ENCODE measurements around the gene PTPN20.
"Not testable (repeated sequence)": the region's sequence is repeated elsewhere in the genome, so short reads cannot be mapped to it uniquely, and the experiment has no call there.

PTPN20 gene

DNA sequence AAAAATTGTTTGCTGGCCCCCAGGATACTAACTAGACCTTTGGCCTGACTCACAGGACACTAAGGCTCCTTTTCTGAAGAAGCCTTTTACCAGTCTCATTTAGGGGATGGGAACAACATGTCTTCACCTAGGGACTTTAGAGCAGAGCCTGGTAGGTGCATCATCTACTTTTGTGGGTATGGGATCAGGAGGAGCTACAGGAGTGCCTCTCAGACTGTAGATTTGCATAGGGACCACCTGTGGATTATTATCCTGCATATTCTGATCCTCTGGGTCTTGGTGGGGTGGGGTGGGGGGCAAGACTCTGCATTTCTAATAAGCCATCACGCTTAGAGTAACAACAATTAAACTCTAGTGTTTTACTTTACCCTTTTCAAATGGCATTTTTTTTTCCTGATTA, 21.2 kb downstream of the PTPN20 start:
- in situ Hi-C loops (cut with MboI; ENCODE audit: low pct_unique_long_range_greater_than_20kb, low sequenced_read_pairs, unreplicated experiment); DNase-seq (ENCODE audit: low spot score): not testable (repeated sequence)

- in situ Hi-C loops (cut with MboI; ENCODE audit: low pct_unique_long_range_greater_than_20kb, low sequenced_read_pairs, unreplicated experiment); DNase-seq (ENCODE audit: low spot score): not testable (repeated sequence)
These were observed 29.9 kb downstream of the PTPN20 start for GRCh38 chr10:46941091-46941490.

GRCh38 chr10:46948687-46949518, 37.7 kb downstream of the PTPN20 start:
- DNase-seq (ENCODE audit: low spot score); in situ Hi-C loops (cut with MboI; ENCODE audit: low pct_unique_long_range_greater_than_20kb, low sequenced_read_pairs, unreplicated experiment): not testable (repeated sequence)

- DNase-seq (ENCODE audit: low spot score); in situ Hi-C loops (cut with MboI; ENCODE audit: low pct_unique_long_range_greater_than_20kb, low sequenced_read_pairs, unreplicated experiment): not testable (repeated sequence)
These were observed 41.3 kb downstream of the PTPN20 start for GRCh38 chr10:46952540-46952939.

DNA sequence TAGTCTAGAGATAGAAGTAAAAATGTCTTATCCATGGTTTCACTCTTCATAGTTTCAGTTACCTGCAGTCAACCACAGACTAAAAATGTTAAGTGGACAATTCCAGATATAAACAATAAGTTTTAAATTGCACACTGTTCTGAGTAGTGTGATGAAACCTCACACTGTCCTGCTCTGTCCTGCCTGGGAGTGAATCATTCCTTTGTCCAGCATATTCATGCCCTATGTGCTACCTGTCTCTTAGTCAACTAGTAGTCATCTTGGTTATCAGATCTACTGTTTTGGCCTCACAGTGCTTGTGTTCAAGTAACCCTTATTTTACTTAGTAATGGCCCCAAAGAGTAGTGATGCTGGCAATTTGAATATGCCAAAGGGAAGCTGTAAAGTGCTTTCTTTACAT, 49.5 kb downstream of the PTPN20 start:
- DNase-seq (ENCODE audit: low spot score); in situ Hi-C loops (cut with MboI; ENCODE audit: low pct_unique_long_range_greater_than_20kb, low sequenced_read_pairs, unreplicated experiment): not testable (repeated sequence)

DNA sequence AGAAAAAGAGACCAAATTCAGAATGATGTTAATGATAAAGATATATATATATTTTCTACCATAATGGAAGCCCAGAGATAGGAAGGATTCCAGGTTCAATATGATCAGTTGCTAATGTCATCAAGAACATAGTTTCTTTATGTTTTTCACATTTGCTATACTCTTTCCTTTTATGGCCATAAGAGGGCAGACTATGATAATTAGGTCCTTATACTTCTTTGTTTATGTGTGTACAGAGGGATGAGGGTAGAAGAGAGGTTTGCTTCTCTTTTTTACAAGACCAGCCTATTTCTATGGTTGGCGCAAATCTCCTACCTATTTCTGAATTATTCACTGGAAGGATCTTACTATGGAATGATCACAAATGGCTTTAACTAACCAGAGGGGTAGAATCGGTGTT, 52.1 kb downstream of the PTPN20 start:
- DNase-seq (ENCODE audit: low spot score); in situ Hi-C loops (cut with MboI; ENCODE audit: low pct_unique_long_range_greater_than_20kb, low sequenced_read_pairs, unreplicated experiment): not testable (repeated sequence)

GRCh38 chr10:46967013-46967412, 55.8 kb downstream of the PTPN20 start:
- in situ Hi-C loops (cut with MboI; ENCODE audit: low pct_unique_long_range_greater_than_20kb, low sequenced_read_pairs, unreplicated experiment); DNase-seq (ENCODE audit: low spot score): not testable (repeated sequence)

- DNase-seq (ENCODE audit: low spot score); in situ Hi-C loops (cut with MboI; ENCODE audit: low pct_unique_long_range_greater_than_20kb, low sequenced_read_pairs, unreplicated experiment): not testable (repeated sequence)
These were observed 69.0 kb downstream of the PTPN20 start for GRCh38 chr10:46980223-46980622.

DNA sequence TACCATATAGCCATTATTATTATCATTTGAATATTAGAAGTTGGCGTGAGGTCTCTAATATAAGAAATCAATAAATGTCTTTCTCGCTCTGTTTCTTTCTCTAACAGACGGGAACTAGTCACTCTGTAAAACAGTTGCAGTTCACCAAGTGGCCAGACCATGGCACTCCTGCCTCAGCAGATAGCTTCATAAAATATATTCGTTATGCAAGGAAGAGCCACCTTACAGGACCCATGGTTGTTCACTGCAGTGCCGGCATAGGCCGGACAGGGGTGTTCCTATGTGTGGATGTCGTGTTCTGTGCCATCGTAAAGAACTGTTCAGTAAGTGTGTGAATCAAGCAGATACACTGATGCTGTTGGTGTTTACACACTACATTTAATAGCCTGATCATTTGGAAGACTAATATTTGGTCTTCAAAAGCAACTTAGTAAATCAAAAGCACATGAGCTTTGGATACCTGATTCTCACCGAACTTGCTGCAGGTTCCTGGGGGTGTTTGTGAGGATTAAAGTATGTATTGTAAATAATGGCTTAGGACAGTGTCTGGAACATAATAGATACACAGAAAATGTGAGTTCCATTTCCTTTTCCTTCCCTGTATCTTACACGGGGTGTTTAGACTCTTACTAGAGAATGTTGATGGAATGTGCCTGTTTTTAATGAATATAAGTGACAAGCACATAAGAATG, 76.2 kb downstream of the PTPN20 start:
- in situ Hi-C loops (cut with MboI; ENCODE audit: low pct_unique_long_range_greater_than_20kb, low sequenced_read_pairs, unreplicated experiment); DNase-seq (ENCODE audit: low spot score): not testable (repeated sequence)

DNA sequence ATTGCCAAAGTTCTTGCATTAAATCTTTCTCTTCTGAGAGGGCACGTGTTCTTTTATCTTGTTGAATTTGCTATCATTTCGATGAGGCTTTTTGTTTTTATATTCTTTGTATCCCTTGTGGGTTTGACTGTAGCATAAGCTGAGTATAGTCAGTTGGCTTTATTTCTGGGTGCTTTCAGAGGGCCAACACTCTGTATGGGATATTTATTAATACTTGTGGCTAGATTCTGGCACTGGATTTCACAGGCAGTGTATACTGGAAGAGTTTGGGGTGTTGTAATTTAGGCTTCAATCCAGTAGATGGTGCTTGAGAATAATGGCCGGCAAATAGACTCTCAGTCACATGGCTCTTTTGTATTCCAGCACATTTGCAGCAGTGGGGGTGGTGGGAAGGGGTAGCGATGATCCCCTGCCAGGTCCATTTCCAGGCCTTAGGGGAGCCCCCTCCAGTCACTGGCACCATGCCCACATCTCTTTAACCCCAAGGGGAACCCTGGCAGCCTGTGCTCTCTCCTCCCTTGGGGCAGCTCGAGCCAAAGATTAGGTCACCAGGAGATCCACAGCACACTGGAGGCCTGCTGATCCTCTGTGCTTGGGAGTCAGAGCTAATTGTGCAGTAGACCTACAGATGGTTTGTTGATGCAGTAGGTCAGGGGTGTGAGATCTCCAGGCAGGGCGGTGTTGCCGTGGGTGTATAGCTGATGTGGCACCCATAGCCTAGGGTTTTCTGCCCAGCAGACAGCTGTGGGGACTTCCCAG, 81.8 kb downstream of the PTPN20 start:
- TF ChIP-seq, protein P1, sequence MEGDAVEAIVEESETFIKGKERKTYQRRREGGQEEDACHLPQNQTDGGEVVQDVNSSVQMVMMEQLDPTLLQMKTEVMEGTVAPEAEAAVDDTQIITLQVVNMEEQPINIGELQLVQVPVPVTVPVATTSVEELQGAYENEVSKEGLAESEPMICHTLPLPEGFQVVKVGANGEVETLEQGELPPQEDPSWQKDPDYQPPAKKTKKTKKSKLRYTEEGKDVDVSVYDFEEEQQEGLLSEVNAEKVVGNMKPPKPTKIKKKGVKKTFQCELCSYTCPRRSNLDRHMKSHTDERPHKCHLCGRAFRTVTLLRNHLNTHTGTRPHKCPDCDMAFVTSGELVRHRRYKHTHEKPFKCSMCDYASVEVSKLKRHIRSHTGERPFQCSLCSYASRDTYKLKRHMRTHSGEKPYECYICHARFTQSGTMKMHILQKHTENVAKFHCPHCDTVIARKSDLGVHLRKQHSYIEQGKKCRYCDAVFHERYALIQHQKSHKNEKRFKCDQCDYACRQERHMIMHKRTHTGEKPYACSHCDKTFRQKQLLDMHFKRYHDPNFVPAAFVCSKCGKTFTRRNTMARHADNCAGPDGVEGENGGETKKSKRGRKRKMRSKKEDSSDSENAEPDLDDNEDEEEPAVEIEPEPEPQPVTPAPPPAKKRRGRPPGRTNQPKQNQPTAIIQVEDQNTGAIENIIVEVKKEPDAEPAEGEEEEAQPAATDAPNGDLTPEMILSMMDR (IDR thresholded peaks at IDR 0.05; ENCODE audit: extremely low read depth, insufficient read depth, missing control alignments), result no peak
- in situ Hi-C loops (cut with MboI; ENCODE audit: low pct_unique_long_range_greater_than_20kb, low sequenced_read_pairs, unreplicated experiment), result no loop called here
- no peak for DNase-seq (ENCODE audit: low spot score)

DNA sequence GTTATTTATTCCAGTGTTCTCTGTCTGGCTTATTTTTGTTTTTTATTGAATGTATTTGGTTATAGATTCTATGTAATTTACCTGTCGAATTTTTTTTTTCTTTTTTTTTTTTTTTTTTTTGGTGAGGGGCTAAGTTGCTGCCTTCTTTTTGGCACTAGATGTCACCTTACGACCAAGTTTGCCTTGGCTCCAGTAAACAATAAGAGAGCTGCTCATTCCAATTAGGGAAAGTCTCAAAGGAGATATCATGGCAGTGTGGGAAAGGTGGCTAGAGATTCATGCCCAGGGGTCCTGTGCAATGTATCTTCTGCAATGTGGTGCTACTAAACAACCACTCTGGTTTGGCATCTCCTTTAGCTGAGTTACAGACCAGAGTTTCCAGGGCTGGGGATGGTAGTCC, 84.0 kb downstream of the PTPN20 start:
- no peak for DNase-seq (ENCODE audit: low spot score)
- in situ Hi-C loops (cut with MboI; ENCODE audit: low pct_unique_long_range_greater_than_20kb, low sequenced_read_pairs, unreplicated experiment), result no loop called here
- TF ChIP-seq, protein P1 (IDR thresholded peaks at IDR 0.05; ENCODE audit: extremely low read depth, insufficient read depth, missing control alignments), result no peak
